HEK293 (cell line): ENCODE data around the gene INTS6.

ENCODE experiments used
- CTCF ChIA-PET: fragments of 350-600 bp; formaldehyde crosslinking; extraction: SDS; loops from one replicate; lab custom pipeline; 2021; ENCODE audit warnings: antibody characterized with exemption; lab: Yijun Ruan, JAX
- POLR2A ChIA-PET: fragments of 300-600 bp; formaldehyde crosslinking; extraction: SDS; loops from one replicate; lab custom pipeline; 2020; ENCODE audit warnings: antibody characterized with exemption, inconsistent platforms; lab: Yijun Ruan, JAX
- H3K27ac ChIP-seq: fragments of 200-500 bp; sonication (Bioruptor generic); 2 replicates; pipeline ENCODE4 v1.5.1; 2014; ENCODE audit warnings: low read depth, low read length, control low read depth, inconsistent platforms; ENCODE audit errors: extremely low read depth
- H3K36me3 ChIP-seq, 2 experiments: fragments of 200-500 bp in 1 of 2; sonication (Bioruptor generic) in 1 of 2; 1 replicate in 1 of 2; 2 replicates in 1 of 2; pipeline ENCODE4 v1.5.1; 2014 to 2017; ENCODE audit warnings: inconsistent platforms in 2 of 2, low read length in 2 of 2; ENCODE audit not compliant: control insufficient read depth in 2 of 2, insufficient read depth in 1 of 2
- H3K4me1 ChIP-seq: fragments of 200-500 bp; sonication (Bioruptor generic); 2 replicates; pipeline ENCODE4 v1.5.1; 2014; ENCODE audit warnings: mild to moderate bottlenecking, low read length, inconsistent platforms; ENCODE audit not compliant: control insufficient read depth, insufficient read depth
- H3K4me3 ChIP-seq: 2 replicates; pipeline ENCODE4 v1.5.1; 2011; ENCODE audit warnings: low read depth, mild to moderate bottlenecking, control low read depth, low read length, moderate library complexity
- H3K9me3 ChIP-seq: fragments of 200-500 bp; sonication (Bioruptor generic); 2 replicates; pipeline ENCODE4 v1.5.1; 2014; ENCODE audit warnings: low read depth, low read length, inconsistent platforms; ENCODE audit not compliant: control insufficient read depth, insufficient read depth
- HOXA7 ChIP-seq: sonication (generic); formaldehyde crosslinking; IDR thresholded peaks from 2 replicates; pipeline ENCODE4 v1.8.1; 2022; ENCODE audit warnings: missing genetic modification reagents, borderline replicate concordance
- IKZF3 ChIP-seq: fragments of 450-650 bp; IDR thresholded peaks from 2 replicates; pipeline ENCODE4 v1.5.0; 2018; ENCODE audit warnings: missing biosample characterization, mild to moderate bottlenecking, missing genetic modification characterization, moderate library complexity
- SETDB1 ChIP-seq: IDR thresholded peaks from one replicate; pipeline ENCODE4 v1.6.1; 2017; ENCODE audit warnings: mild to moderate bottlenecking, low read length, moderate library complexity, mixed read lengths; ENCODE audit not compliant: insufficient read length
- WT1 ChIP-seq: fragments of 450-650 bp; formaldehyde crosslinking; IDR thresholded peaks from 2 replicates; pipeline ENCODE4 v1.5.1; 2016; ENCODE audit warnings: missing biosample characterization, missing genetic modification characterization
- ZBTB20 ChIP-seq: fragments of 450-650 bp; formaldehyde crosslinking; IDR thresholded peaks from 2 replicates; pipeline ENCODE4 v1.5.1; 2016; ENCODE audit warnings: missing biosample characterization, missing genetic modification characterization
- ZBTB21 ChIP-seq: fragments of 450-650 bp; formaldehyde crosslinking; IDR thresholded peaks from 2 replicates; pipeline ENCODE4 v1.5.1; 2017; ENCODE audit warnings: missing biosample characterization, missing genetic modification characterization
- ZNF112 ChIP-seq: fragments of 450-650 bp; formaldehyde crosslinking; IDR thresholded peaks from 2 replicates; pipeline ENCODE4 v1.5.0; 2017; ENCODE audit warnings: missing biosample characterization, missing genetic modification characterization
- ZNF157 ChIP-seq: fragments of 450-650 bp; formaldehyde crosslinking; IDR thresholded peaks from 2 replicates; pipeline ENCODE4 v1.5.1; 2016; ENCODE audit warnings: missing biosample characterization, missing genetic modification characterization
- ZNF16 ChIP-seq: fragments of 450-650 bp; formaldehyde crosslinking; IDR thresholded peaks from 2 replicates; pipeline ENCODE4 v1.5.1; 2016; ENCODE audit warnings: low read depth, missing biosample characterization, missing genetic modification characterization
- ZNF24 ChIP-seq: fragments of 450-650 bp; formaldehyde crosslinking; IDR thresholded peaks from 2 replicates; pipeline ENCODE4 v1.5.1; 2016; ENCODE audit warnings: missing biosample characterization, missing genetic modification characterization
- ZNF324 ChIP-seq: fragments of 450-650 bp; formaldehyde crosslinking; IDR thresholded peaks from 2 replicates; pipeline ENCODE4 v1.5.1; 2016; ENCODE audit warnings: missing biosample characterization, missing genetic modification characterization
- ZNF341 ChIP-seq: fragments of 450-650 bp; formaldehyde crosslinking; IDR thresholded peaks from 2 replicates; pipeline ENCODE4; 2016; ENCODE audit warnings: low read depth, missing biosample characterization, missing genetic modification characterization
- ZNF513 ChIP-seq: fragments of 450-650 bp; IDR thresholded peaks from 2 replicates; pipeline ENCODE4 v1.5.1; 2018; ENCODE audit warnings: missing biosample characterization, missing genetic modification characterization
- ZNF624 ChIP-seq: fragments of 450-650 bp; formaldehyde crosslinking; IDR thresholded peaks from 2 replicates; pipeline ENCODE4 v1.5.1; 2017; ENCODE audit warnings: missing biosample characterization, missing genetic modification characterization
- TF ChIP-seq, protein P1 (sequence below): fragments of 450-650 bp; formaldehyde crosslinking; IDR thresholded peaks from 2 replicates; pipeline ENCODE4 v1.5.1; 2016; ENCODE audit warnings: missing biosample characterization, missing genetic modification characterization
- TF ChIP-seq, protein P2 (sequence below): fragments of 450-650 bp; formaldehyde crosslinking; IDR thresholded peaks from 2 replicates; pipeline ENCODE4 v1.5.1; 2016; ENCODE audit warnings: missing biosample characterization, missing genetic modification characterization
- TF ChIP-seq, protein P3 (sequence below): fragments of 450-650 bp; formaldehyde crosslinking; IDR thresholded peaks from 2 replicates; pipeline ENCODE4 v1.5.1; 2016; ENCODE audit warnings: missing biosample characterization, missing genetic modification characterization

Gene INTS6

DNA sequence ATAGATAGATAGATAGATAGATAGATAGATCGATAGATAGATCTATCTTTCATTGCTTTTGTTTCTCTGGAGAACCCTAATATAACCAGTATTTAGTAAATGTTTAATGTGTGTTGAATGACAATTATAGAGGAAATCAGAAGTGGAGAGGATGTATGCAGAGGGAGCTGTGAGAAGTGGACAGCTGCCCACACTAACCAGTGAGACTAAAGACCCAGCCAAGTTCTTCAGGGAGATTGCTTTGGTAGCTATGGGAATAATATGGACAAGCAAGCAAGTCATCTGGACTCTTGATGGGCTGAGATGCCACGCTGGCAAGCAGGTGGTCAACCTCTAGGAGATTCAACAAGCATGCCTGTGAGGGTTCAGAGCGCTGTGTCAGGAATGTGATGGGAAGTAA is 14.9 kb upstream of the INTS6 start:
- ChIA-PET CTCF (no interaction called here), POLR2A (no interaction called here)
- Histone ChIP-seq H3K27ac (no peak overlapping the region), H3K4me3 (no peak overlapping the region), H3K9me3 (no peaks in the 10 kb centered on the region), H3K36me3 (no peaks in the 10 kb centered on the region), H3K4me1 (no peaks in the 10 kb centered on the region)
- TF ChIP-seq ZNF341 (tag by site-specific recombination) = no peak
- TF ChIP-seq ZNF513 (tag by site-specific recombination) = no peak
- no peak for TF ChIP-seq ZNF24 (tag by site-specific recombination)
- TF ChIP-seq ZBTB21 (tag by site-specific recombination) = no peak
- no peak for TF ChIP-seq IKZF3 (tag by site-specific recombination)
- TF ChIP-seq ZNF157 (tag by site-specific recombination) = no peak
- TF ChIP-seq, protein P1, sequence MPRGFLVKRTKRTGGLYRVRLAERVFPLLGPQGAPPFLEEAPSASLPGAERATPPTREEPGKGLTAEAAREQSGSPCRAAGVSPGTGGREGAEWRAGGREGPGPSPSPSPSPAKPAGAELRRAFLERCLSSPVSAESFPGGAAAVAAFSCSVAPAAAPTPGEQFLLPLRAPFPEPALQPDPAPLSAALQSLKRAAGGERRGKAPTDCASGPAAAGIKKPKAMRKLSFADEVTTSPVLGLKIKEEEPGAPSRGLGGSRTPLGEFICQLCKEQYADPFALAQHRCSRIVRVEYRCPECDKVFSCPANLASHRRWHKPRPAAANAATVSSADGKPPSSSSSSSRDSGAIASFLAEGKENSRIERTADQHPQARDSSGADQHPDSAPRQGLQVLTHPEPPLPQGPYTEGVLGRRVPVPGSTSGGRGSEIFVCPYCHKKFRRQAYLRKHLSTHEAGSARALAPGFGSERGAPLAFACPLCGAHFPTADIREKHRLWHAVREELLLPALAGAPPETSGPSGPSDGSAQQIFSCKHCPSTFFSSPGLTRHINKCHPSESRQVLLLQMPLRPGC (tag by site-specific recombination) = no peak
- TF ChIP-seq SETDB1 = no peak
- TF ChIP-seq HOXA7 (CRISPR knock-in tag) = no peak
- TF ChIP-seq ZNF112 = no peak
- TF ChIP-seq, protein P2, sequence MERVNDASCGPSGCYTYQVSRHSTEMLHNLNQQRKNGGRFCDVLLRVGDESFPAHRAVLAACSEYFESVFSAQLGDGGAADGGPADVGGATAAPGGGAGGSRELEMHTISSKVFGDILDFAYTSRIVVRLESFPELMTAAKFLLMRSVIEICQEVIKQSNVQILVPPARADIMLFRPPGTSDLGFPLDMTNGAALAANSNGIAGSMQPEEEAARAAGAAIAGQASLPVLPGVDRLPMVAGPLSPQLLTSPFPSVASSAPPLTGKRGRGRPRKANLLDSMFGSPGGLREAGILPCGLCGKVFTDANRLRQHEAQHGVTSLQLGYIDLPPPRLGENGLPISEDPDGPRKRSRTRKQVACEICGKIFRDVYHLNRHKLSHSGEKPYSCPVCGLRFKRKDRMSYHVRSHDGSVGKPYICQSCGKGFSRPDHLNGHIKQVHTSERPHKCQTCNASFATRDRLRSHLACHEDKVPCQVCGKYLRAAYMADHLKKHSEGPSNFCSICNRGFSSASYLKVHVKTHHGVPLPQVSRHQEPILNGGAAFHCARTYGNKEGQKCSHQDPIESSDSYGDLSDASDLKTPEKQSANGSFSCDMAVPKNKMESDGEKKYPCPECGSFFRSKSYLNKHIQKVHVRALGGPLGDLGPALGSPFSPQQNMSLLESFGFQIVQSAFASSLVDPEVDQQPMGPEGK (tag by site-specific recombination) = no peak
- TF ChIP-seq, protein P3, sequence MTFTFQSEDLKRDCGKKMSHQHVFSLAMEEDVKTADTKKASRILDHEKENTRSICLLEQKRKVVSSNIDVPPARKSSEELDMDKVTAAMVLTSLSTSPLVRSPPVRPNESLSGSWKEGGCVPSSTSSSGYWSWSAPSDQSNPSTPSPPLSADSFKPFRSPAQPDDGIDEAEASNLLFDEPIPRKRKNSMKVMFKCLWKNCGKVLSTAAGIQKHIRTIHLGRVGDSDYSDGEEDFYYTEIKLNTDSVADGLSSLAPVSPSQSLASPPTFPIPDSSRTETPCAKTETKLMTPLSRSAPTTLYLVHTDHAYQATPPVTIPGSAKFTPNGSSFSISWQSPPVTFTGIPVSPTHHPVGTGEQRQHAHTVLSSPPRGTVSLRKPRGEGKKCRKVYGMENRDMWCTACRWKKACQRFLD (tag by site-specific recombination) = no peak
- no peak for TF ChIP-seq ZBTB20 (tag by site-specific recombination)

GRCh38 chr13:51465124-51465523 is 12.3 kb upstream of the INTS6 start:
- H3K36me3 ChIP-seq = no peaks in the 10 kb centered on the region
- H3K4me3 ChIP-seq = no peak overlapping the region
- H3K9me3 ChIP-seq = no peaks in the 10 kb centered on the region
- CTCF ChIA-PET = interaction anchor here (0.7 kb wide), 1 partner anchor 9 kb away, joined by 4 read pairs; no protein-coding TSS in a partner anchor
- H3K4me1 ChIP-seq = no peaks in the 10 kb centered on the region
- TF ChIP-seq WT1 (tag by site-specific recombination) (no peak), ZNF16 (tag by site-specific recombination) (no peak), ZNF324 (no peak), ZNF624 (no peak)
- POLR2A ChIA-PET = interaction anchor here (2.7 kb wide), 1 partner anchor 12 kb away, joined by 12 read pairs; the partner anchor contains the start of gene INTS6
- H3K27ac ChIP-seq = no peak overlapping the region
